HL-60/S4 (cell line): Measurements from ENCODE around the gene VRTN.
"Not testable (repeated sequence)": the region's sequence is repeated elsewhere in the genome, so short reads cannot be mapped to it uniquely, and the experiment has no call there.

Experiments used
- in situ Hi-C: fragments of 300-500 bp; cut with MboI; formaldehyde crosslinking; loops from 2 replicates; pipeline ENCODE4 v1.14.3; 2022; ENCODE audit warnings: low sequenced_read_pairs

The VRTN gene

DNA sequence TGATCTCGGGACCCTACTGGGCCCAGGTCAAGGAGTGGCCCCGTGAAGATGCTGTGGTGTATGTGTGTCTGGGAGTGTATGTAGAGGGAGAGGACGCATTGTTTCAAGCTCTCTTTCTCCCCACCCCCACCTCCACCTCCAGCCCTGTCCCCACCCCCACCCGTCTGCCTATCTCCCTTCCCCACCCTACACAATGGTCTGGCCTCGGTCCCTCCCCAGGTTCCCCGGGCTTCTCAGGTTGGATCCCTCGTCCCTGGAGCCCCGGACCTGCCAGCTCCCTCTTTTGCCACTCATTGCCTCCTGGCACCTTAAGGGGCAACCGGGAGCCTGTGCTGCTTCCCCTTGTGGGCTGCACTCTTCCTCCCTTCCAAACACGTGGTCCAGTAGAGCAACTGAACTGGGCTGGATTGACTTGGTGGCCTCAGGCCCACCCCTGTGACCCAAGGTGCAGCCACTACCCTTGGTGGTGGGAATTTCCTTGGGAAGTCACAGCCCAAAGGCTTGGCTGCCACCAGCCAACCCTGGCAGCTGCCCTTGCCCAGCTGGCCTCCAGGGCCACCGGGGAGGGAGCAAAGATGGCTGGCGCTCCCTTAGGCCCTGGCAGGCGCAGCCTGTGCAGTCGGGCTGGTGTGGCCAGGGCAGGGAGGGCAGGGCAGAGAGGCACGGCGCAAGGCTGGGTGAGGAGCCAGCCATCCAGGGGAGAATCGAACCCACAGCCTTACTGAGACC, 628 bp downstream of the VRTN start:
- in situ Hi-C loops: no loop called here

- in situ Hi-C loops: no loop called here
Observed at GRCh38 chr14:74349757-74350156, 1.5 kb downstream of the VRTN start.

GRCh38 chr14:74350211-74350927, 2.1 kb downstream of the VRTN start:
- in situ Hi-C loops: no loop called here

DNA sequence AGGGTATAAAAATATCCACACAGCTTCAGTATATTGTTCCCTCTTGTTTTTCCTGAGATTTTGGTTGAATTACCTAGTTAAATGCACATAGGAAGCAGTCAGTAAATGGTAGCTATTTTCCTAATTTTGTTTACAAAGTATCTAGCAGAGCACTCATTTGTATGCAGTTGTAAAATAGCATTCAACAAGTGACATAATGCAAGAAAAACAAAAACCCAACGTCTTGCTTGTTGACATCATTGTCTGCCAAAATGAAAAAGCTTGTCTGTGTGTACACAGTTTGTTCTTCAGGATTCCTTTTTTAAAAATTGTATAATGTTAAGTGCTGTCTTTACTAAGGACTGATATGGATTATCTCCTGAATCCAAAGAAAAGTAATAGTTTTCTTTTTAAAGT, 2.7 kb downstream of the VRTN start:
- in situ Hi-C loops: no loop called here

GRCh38 chr14:74356892-74357575, 8.8 kb downstream of the VRTN start:
- in situ Hi-C loops: no loop called here

DNA sequence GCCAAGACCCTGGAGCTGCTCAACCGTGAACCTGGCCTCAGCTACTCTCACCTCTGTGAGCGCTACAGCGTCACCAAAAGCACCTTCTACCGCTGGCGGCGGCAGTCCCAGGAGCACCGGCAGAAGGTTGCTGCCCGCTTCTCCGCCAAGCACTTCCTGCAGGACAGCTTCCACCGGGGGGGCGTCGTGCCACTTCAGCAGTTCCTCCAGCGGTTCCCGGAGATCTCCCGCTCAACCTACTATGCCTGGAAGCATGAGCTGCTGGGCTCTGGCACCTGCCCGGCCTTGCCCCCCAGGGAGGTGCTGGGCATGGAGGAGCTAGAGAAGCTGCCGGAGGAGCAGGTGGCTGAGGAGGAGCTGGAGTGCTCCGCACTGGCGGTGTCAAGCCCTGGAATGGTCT, 9.3 kb downstream of the VRTN start:
- in situ Hi-C loops: no loop called here

GRCh38 chr14:74358176-74358829, 10.0 kb downstream of the VRTN start:
- in situ Hi-C loops: no loop called here

GRCh38 chr14:74360163-74360562, 11.9 kb downstream of the VRTN start:
- in situ Hi-C loops: no loop called here

DNA sequence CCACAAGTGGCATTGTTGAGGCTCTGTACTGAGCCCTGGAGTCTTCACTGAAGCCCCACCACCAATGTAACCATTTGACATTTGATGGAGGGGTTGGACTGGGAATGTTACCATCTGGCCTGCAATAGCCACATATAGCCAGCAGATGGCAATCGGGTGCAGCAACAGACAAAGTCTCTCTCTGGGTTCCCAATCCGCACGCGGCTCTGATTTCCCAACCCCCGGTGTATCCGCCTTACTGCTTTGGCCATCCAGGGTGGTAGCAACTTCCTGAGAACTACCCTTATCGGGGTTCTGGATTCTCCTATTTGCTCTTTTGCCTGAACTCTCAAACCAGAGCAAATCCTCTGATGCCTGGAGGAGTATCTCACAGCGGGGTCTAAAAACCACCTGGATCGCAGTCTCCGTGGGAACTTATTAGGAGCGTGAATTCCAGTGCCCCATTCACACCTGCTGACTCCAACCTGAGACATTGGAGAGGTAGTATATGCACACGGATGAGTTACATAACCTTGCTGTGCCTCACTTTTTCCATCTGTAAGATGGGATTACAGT, 14.2 kb downstream of the VRTN start:
- in situ Hi-C loops: no loop called here

GRCh38 chr14:74364271-74364880, 16.1 kb downstream of the VRTN start:
- in situ Hi-C loops: no loop called here

DNA sequence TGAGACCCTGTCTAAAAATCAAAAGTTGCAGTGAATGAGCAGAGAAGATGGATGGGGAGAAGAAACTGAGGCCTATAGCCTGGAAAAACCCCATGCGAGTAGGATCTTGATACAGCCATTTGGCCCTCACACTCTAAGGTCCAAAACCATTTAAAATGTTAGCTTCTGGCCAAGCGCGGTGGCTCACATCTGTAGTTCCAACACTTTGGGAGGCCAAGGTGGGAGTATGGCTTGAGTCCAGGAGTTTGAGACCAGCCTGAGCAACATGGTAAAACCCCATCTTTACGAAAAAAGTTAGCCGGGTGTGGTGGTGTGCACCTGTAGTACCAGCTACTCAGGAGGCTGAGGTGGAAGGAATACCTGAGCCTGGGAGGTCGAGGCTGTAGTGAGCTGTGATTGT, 19.8 kb downstream of the VRTN start:
- in situ Hi-C loops: no loop called here

- in situ Hi-C loops: no loop called here
Observed at GRCh38 chr14:74368441-74368840, 20.2 kb downstream of the VRTN start.

- in situ Hi-C loops: no loop called here
Observed at GRCh38 chr14:74377976-74378690, 29.9 kb downstream of the VRTN start.

- in situ Hi-C loops: no loop called here
Observed at GRCh38 chr14:74380172-74380571, 31.9 kb downstream of the VRTN start.

DNA sequence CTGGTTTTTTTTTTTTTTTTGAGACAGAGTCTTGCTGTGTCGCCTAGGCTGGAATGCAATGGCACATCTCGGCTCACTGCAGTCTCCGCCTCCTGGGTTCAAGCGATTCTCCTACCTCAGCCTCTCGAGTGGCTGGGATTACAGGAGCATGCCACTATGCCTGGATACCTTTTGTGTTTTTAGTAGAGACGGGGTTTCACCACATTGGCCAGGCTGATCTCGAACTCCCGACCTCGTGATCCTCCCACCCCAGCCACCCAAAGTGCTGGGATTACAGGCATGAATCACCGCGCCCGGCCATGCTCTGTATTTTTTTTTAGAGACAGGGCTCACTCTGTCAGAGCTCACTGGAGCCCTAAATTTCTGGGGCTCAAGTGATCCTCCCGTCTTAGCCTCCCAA, 32.6 kb downstream of the VRTN start:
- in situ Hi-C loops: no loop called here

- in situ Hi-C loops: not testable (repeated sequence)
Observed at GRCh38 chr14:74381571-74381970, 33.3 kb downstream of the VRTN start.

- in situ Hi-C loops: no loop called here
Observed at GRCh38 chr14:74382231-74382630, 34.0 kb downstream of the VRTN start.

- in situ Hi-C loops: no loop called here
Observed at GRCh38 chr14:74389980-74390379, 41.7 kb downstream of the VRTN start.

GRCh38 chr14:74390505-74390904, 42.2 kb downstream of the VRTN start:
- in situ Hi-C loops: not testable (repeated sequence)

- in situ Hi-C loops: no loop called here
Observed at GRCh38 chr14:74391479-74391878, 43.2 kb downstream of the VRTN start.
